HepG2 (cell line): ENCODE data around the gene INHA. TPM values are rescaled to one million over a fixed set of nuclear protein-coding genes. Genes with fewer than 3 reads are reported as not detected.

Source experiments
- NR2F1 ChIP-seq, 2 experiments: fragments of 450-650 bp in 1 of 2; formaldehyde crosslinking in 1 of 2; IDR thresholded peaks; 2 replicates each; pipeline versions ENCODE4 v1.5.0 to v1.6.1; 2016 to 2020; ENCODE audit warnings: mild to moderate bottlenecking in 1 of 2, missing compliant biosample characterization in 1 of 2, missing genetic modification reagents in 1 of 2, moderate library complexity in 1 of 2
- SMAD3 ChIP-seq: sonication (generic); formaldehyde crosslinking; IDR thresholded peaks from 2 replicates; pipeline ENCODE4 v1.4.0; 2020; ENCODE audit warnings: missing genetic modification reagents
- SOX5 ChIP-seq: IDR thresholded peaks from 2 replicates; pipeline ENCODE4 v1.6.1; 2016; ENCODE audit warnings: borderline replicate concordance
- SP5 ChIP-seq: IDR thresholded peaks from 2 replicates; pipeline ENCODE4 v1.6.1; 2016; ENCODE audit warnings: low read depth, borderline replicate concordance
- TARDBP ChIP-seq: sonication (generic); formaldehyde crosslinking; IDR thresholded peaks from 2 replicates; pipeline ENCODE4 v1.8.0; 2022; ENCODE audit warnings: mild to moderate bottlenecking, missing genetic modification reagents
- TP53 ChIP-seq: sonication (generic); formaldehyde crosslinking; conservative IDR thresholded peaks from 2 replicates; pipeline ENCODE4 v1.4.0; 2020; ENCODE audit warnings: missing genetic modification reagents
- polyA plus RNA-seq, 8 experiments: library from polyadenylated mRNA; depleted of rRNA in 3 of 8; stranded (reverse) in 7 of 8; unstranded in 1 of 8; fragments of >200 nt; fragmentation: Illumina TruSeq in 4 of 8; extraction: Trizol in 4 of 8; gene quantifications; 2 replicates each; pipeline versions ENCODE4 v1.2.1 to v1.2.3, GENCODE V29; 2011 to 2016; ENCODE audit warnings: low read depth in 4 of 8, missing spikeins in 1 of 8, mixed read lengths in 1 of 8; ENCODE audit not compliant: insufficient read depth in 1 of 8
- total RNA-seq, 5 experiments: library from RNA; depleted of rRNA; stranded (reverse); fragments of >200 nt; fragmentation: Illumina TruSeq; extraction: Trizol; gene quantifications; 2 replicates each; pipeline ENCODE4 v1.2.3, GENCODE V29; 2016; ENCODE audit warnings: low read depth in 1 of 5
- TF ChIP-seq, protein P1 (sequence below): sonication (generic); formaldehyde crosslinking; IDR thresholded peaks from 2 replicates; pipeline ENCODE4 v1.4.0; 2020; ENCODE audit warnings: low read depth, mild to moderate bottlenecking, missing genetic modification reagents
- TF ChIP-seq, protein P2 (sequence below): IDR thresholded peaks from 2 replicates; pipeline ENCODE4 v1.6.1; 2016; ENCODE audit warnings: mild to moderate bottlenecking
- TF ChIP-seq, protein P3 (sequence below): sonication (generic); formaldehyde crosslinking; IDR thresholded peaks from 2 replicates; pipeline ENCODE4 v1.5.0; 2020; ENCODE audit warnings: missing genetic modification reagents
- TF ChIP-seq, protein P4 (sequence below): sonication (generic); formaldehyde crosslinking; IDR thresholded peaks from 2 replicates; pipeline ENCODE4 v1.4.0; 2020; ENCODE audit warnings: mild to moderate bottlenecking, low read depth, missing genetic modification reagents

The INHA gene
- total and polyA plus RNA-seq, 2 of the 13 experiments (the other 11 are each of a cell fraction or from before 2014, with no cell fraction given), result 4.1 to 15.2 TPM

DNA sequence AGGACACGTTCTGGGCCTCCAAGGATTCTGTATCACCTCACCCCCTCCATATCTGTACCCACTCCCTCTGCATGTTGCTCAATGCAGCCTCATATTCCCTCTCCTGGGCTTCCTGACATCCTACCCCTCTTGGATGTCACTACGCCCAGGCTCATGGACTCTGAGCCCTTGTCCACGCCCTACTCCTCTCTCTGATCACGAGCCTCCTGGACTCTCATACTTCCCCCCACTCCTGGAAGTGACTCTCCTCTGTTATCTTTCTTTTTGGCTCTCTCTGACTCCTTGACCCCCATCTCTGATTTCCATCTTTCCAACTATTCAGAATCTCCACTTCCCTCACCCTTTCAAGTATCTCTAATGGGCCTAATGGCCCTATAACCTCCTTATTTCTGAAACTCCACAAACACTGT is 26.2 kb upstream of the INHA start (continued):
- TF ChIP-seq, protein P1, sequence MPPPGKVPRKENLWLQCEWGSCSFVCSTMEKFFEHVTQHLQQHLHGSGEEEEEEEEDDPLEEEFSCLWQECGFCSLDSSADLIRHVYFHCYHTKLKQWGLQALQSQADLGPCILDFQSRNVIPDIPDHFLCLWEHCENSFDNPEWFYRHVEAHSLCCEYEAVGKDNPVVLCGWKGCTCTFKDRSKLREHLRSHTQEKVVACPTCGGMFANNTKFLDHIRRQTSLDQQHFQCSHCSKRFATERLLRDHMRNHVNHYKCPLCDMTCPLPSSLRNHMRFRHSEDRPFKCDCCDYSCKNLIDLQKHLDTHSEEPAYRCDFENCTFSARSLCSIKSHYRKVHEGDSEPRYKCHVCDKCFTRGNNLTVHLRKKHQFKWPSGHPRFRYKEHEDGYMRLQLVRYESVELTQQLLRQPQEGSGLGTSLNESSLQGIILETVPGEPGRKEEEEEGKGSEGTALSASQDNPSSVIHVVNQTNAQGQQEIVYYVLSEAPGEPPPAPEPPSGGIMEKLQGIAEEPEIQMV, result no peak
- TF ChIP-seq, protein P2, sequence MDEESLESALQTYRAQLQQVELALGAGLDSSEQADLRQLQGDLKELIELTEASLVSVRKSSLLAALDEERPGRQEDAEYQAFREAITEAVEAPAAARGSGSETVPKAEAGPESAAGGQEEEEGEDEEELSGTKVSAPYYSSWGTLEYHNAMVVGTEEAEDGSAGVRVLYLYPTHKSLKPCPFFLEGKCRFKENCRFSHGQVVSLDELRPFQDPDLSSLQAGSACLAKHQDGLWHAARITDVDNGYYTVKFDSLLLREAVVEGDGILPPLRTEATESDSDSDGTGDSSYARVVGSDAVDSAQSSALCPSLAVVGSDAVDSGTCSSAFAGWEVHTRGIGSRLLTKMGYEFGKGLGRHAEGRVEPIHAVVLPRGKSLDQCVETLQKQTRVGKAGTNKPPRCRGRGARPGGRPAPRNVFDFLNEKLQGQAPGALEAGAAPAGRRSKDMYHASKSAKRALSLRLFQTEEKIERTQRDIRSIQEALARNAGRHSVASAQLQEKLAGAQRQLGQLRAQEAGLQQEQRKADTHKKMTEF, result peak; percentile 82
- TF ChIP-seq TP53 (no peak), NR2F1 (CRISPR knock-in tag; IDR thresholded peaks at IDR 0.05) (peak; percentile 37 to 77; a peak in 3 of 4 replicates), SOX5 (CRISPR knock-in tag) (peak; percentile 65; the same call in 1 of the 2 replicates), TARDBP (CRISPR knock-in tag) (no peak), SP5 (peak; percentile 94), SMAD3 (peak; percentile 37; the same call in 1 of the 2 replicates)
- TF ChIP-seq, protein P3, sequence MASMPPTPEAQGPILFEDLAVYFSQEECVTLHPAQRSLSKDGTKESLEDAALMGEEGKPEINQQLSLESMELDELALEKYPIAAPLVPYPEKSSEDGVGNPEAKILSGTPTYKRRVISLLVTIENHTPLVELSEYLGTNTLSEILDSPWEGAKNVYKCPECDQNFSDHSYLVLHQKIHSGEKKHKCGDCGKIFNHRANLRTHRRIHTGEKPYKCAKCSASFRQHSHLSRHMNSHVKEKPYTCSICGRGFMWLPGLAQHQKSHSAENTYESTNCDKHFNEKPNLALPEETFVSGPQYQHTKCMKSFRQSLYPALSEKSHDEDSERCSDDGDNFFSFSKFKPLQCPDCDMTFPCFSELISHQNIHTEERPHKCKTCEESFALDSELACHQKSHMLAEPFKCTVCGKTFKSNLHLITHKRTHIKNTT (CRISPR knock-in tag), result no peak
- TF ChIP-seq, protein P4, sequence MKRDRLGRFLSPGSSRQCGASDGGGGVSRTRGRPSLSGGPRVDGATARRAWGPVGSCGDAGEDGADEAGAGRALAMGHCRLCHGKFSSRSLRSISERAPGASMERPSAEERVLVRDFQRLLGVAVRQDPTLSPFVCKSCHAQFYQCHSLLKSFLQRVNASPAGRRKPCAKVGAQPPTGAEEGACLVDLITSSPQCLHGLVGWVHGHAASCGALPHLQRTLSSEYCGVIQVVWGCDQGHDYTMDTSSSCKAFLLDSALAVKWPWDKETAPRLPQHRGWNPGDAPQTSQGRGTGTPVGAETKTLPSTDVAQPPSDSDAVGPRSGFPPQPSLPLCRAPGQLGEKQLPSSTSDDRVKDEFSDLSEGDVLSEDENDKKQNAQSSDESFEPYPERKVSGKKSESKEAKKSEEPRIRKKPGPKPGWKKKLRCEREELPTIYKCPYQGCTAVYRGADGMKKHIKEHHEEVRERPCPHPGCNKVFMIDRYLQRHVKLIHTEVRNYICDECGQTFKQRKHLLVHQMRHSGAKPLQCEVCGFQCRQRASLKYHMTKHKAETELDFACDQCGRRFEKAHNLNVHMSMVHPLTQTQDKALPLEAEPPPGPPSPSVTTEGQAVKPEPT (CRISPR knock-in tag), result no peak
- TF ChIP-seq, all 625 proteins: peak for 155
